Fibroblast of lung (primary cell): ENCODE results near the gene BAD.

Experiments
- CTCF ChIP-seq, 2 donors: IDR thresholded peaks in 1 of 2; conservative IDR thresholded peaks in 1 of 2; 1 replicate in 1 of 2; 2 replicates in 1 of 2; pipeline ENCODE4 v1.5.1; 2011 to 2012; ENCODE audit warnings: low read length in 2 of 2, control low read depth in 1 of 2, inconsistent platforms in 1 of 2, low read depth in 1 of 2, mild to moderate bottlenecking in 1 of 2
- EZH2 ChIP-seq: IDR thresholded peaks from 2 replicates; pipeline ENCODE4 v1.5.1; 2012; ENCODE audit warnings: low read length, control low read depth, mild to moderate bottlenecking; ENCODE audit errors: missing control alignments

GRCh38 chr11:64247729-64248531, 36.5 kb downstream of the BAD start:
- TF ChIP-seq EZH2 = no peak
- TF ChIP-seq CTCF (conservative IDR thresholded peaks at IDR 0.05 in 1 of 2, IDR thresholded peaks at IDR 0.05 in 1 of 2; ENCODE audit: low read depth in 1 of 2, low read length in 2 of 2) = no peak
